KMS-11 (cell line): ENCODE measurements around the gene TFPT.
A peak's percentile ranks its signal among the peaks of the same experiment; 100 is the strongest.

Source experiments
- H2AFZ ChIP-seq: fragments of 200-600 bp; sonication (generic); 2 replicates; pipeline ENCODE4 v1.6.1; 2016; ENCODE audit warnings: antibody characterized with exemption, mixed run types, low read depth
- H3K27ac ChIP-seq: fragments of 200-600 bp; sonication (generic); 2 replicates; pipeline ENCODE4 v1.6.1; 2016; ENCODE audit warnings: mild to moderate bottlenecking, mixed run types
- H3K27me3 ChIP-seq: fragments of 200-600 bp; sonication (generic); 2 replicates; pipeline ENCODE4 v1.6.1; 2017; ENCODE audit warnings: mild to moderate bottlenecking, low read depth, mixed run types, moderate library complexity; ENCODE audit not compliant: insufficient read depth
- H3K36me3 ChIP-seq: fragments of 200-600 bp; sonication (generic); 2 replicates; pipeline ENCODE4 v1.6.1; 2017; ENCODE audit warnings: mild to moderate bottlenecking, mixed run types; ENCODE audit not compliant: insufficient read depth
- H3K4me1 ChIP-seq: fragments of 200-600 bp; sonication (generic); 2 replicates; pipeline ENCODE4 v1.6.1; 2016; ENCODE audit warnings: mild to moderate bottlenecking, low read depth, mixed run types; ENCODE audit not compliant: poor library complexity, severe bottlenecking
- H3K4me2 ChIP-seq: fragments of 200-600 bp; sonication (generic); 2 replicates; pipeline ENCODE4 v1.7.0; 2016; ENCODE audit warnings: mild to moderate bottlenecking, mixed run types
- H3K4me3 ChIP-seq: fragments of 200-600 bp; sonication (generic); IDR thresholded peaks from 2 replicates; pipeline ENCODE4 v1.6.1; 2017; ENCODE audit warnings: low read depth, low read length, mixed read lengths; ENCODE audit not compliant: insufficient read depth
- H3K79me2 ChIP-seq: fragments of 200-600 bp; sonication (generic); 2 replicates; pipeline ENCODE4 v1.6.1; 2016; ENCODE audit warnings: low read depth, mixed run types; ENCODE audit not compliant: insufficient read depth
- H3K9ac ChIP-seq: fragments of 200-600 bp; sonication (generic); 2 replicates; pipeline ENCODE4 v1.6.1; 2016; ENCODE audit warnings: mild to moderate bottlenecking, mixed run types
- H4K20me1 ChIP-seq: fragments of 200-600 bp; sonication (generic); 2 replicates; pipeline ENCODE4 v1.6.1; 2016; ENCODE audit warnings: mild to moderate bottlenecking, mixed run types; ENCODE audit not compliant: insufficient read depth
- CTCF ChIP-seq: fragments of 200-600 bp; sonication (generic); conservative IDR thresholded peaks from 2 replicates; pipeline ENCODE4 v1.6.1; 2017; ENCODE audit warnings: low read depth, mild to moderate bottlenecking, antibody characterized with exemption, low read length, moderate library complexity, mixed read lengths

Gene TFPT

GRCh38 chr19:54145541-54146158 is 30.2 kb upstream of the TFPT start:
- no peak for TF ChIP-seq CTCF
- Histone ChIP-seq H2AFZ (no peak overlapping the region), H3K9ac (no peak overlapping the region), H3K27ac (no peak overlapping the region), H3K36me3 (peaks cover 3% of the 10 kb centered on the region; the same call in 1 of the 2 replicates), H3K4me1 (no peaks in the 10 kb centered on the region), H3K4me2 (no peak overlapping the region), H3K79me2 (peaks cover 24% of the 10 kb centered on the region), H4K20me1 (no peaks in the 10 kb centered on the region), H3K27me3 (no peaks in the 10 kb centered on the region; the same call in 1 of the 2 replicates), H3K4me3 (no peak overlapping the region)

GRCh38 chr19:54142166-54142780 is 26.8 kb upstream of the TFPT start:
- no peak for TF ChIP-seq CTCF
- Histone ChIP-seq H2AFZ (no peak overlapping the region), H3K4me3 (no peak overlapping the region), H3K79me2 (peaks cover 53% of the 10 kb centered on the region), H3K4me2 (no peak overlapping the region), H3K36me3 (peaks cover 3% of the 10 kb centered on the region; the same call in 1 of the 2 replicates), H3K4me1 (peaks cover 8% of the 10 kb centered on the region), H4K20me1 (no peaks in the 10 kb centered on the region), H3K27me3 (no peaks in the 10 kb centered on the region; the same call in 1 of the 2 replicates), H3K9ac (no peak overlapping the region), H3K27ac (no peak overlapping the region)

GRCh38 chr19:54141356-54141755 is 25.9 kb upstream of the TFPT start:
- H3K36me3 ChIP-seq, result peaks cover 3% of the 10 kb centered on the region; the same call in 1 of the 2 replicates
- no peak overlapping the region for H2AFZ ChIP-seq
- no peak overlapping the region for H3K9ac ChIP-seq
- no peak overlapping the region for H3K4me2 ChIP-seq
- H3K4me3 ChIP-seq, result no peak overlapping the region
- peaks cover 53% of the 10 kb centered on the region for H3K79me2 ChIP-seq
- H3K27me3 ChIP-seq, result no peaks in the 10 kb centered on the region; the same call in 1 of the 2 replicates
- H3K27ac ChIP-seq, result no peak overlapping the region
- no peak for TF ChIP-seq CTCF
- H4K20me1 ChIP-seq, result no peaks in the 10 kb centered on the region
- peaks cover 8% of the 10 kb centered on the region for H3K4me1 ChIP-seq

GRCh38 chr19:54138489-54139256 is 23.2 kb upstream of the TFPT start:
- H2AFZ ChIP-seq, result no peak overlapping the region
- H3K27me3 ChIP-seq, result no peaks in the 10 kb centered on the region
- peak overlapping the region; percentile 43 for H3K4me2 ChIP-seq
- peak overlapping the region; percentile 31 for H3K4me3 ChIP-seq
- peak overlapping the region; percentile 99 for H3K9ac ChIP-seq
- H4K20me1 ChIP-seq, result no peaks in the 10 kb centered on the region
- no peak overlapping the region for H3K27ac ChIP-seq
- no peak for TF ChIP-seq CTCF
- H3K79me2 ChIP-seq, result peaks cover 53% of the 10 kb centered on the region
- H3K4me1 ChIP-seq, result peaks cover 16% of the 10 kb centered on the region
- no peaks in the 10 kb centered on the region for H3K36me3 ChIP-seq
